NCI-H2029 (cell line): ENCODE data around the gene ITGB2.

Experiments
- DNase-seq: peaks from one replicate; lab custom pipeline; 2025; lab: John Stamatoyannopoulos, UW

ITGB2 gene

GRCh38 chr21:44897326-44898010 lies 23.2 kb downstream of the ITGB2 start:
- no peak for DNase-seq

- DNase-seq: no peak
Observed at GRCh38 chr21:44896561-44897286, 24.0 kb downstream of the ITGB2 start.

GRCh38 chr21:44895859-44896258 lies 24.8 kb downstream of the ITGB2 start:
- DNase-seq: no peak

DNA sequence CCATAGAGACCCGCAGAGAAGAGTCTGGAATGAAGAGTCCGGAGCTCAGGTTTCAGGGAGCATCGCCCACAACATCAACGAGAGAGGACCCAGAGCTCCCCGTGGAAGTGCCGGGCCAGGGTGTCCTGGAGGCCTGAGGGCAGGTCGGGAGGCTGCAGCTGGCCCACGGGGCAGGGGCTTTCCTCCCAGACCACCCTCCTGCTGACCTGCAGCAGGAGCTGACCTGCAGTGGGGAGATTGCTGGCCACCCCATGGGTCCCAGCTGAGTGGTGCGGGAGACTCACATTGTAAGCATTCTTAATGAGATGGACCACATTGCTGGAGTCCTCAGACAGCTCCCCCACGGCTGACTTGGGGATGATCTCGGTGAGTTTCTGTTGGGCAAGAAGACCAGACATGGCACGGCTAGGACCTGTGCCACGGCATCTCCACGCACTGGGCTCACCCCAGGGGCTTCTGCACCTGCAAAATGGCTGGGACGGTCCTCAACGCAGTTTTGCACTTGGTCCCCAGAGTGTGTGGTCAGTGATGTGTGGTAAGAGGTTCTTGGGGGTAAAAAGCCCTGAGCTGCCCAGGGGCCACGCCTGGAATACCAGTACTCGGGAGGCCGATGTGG lies 25.9 kb downstream of the ITGB2 start:
- no peak for DNase-seq

DNA sequence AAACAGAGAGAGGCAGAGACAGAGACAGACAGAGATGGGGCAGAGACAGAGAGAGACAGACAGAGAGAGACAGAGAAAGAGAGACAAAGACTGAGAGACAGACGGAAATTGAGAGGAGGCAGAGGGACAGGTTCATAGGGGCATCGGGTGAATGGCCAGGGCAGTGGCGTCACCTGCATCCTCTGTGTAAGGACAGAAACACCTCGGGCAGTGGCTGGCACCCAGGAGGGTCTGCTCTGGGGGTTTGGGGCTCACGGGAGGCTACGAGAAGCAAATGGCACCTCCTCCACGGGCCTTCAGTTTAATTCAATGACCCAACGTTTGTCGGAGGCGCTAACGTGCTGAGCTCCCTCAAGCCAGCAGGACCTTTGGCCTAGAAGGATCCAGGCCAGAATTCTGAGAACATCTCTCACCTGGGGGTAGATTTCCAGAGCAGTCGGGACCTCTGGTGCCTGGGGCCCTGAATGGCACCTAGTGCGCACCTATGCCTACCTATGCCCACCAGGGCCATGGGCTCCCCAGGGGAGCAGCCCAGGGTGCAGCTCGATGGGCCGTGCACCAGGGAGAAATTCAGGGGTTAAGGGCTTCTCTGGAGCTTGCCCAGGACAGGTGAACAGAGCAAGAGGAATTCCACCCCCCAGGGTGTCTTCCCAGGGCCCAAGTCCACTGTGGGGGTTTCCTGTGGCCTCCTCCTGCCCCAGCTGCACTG lies 26.6 kb downstream of the ITGB2 start:
- no peak for DNase-seq

DNA sequence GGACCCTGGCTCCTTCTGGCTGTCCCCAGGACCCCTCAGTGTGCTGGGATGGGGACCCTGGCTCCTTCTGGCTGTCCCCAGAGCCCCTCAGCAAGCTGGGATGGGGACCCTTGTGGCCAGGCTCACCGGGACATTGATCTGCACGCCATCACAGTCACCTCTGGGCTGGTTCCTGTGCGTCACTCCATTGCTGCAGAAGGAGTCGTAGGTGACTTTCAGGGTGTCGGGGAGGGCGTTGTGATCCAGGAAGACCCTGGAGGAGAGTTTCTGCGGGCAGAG lies 27.5 kb downstream of the ITGB2 start:
- DNase-seq: no peak

DNA sequence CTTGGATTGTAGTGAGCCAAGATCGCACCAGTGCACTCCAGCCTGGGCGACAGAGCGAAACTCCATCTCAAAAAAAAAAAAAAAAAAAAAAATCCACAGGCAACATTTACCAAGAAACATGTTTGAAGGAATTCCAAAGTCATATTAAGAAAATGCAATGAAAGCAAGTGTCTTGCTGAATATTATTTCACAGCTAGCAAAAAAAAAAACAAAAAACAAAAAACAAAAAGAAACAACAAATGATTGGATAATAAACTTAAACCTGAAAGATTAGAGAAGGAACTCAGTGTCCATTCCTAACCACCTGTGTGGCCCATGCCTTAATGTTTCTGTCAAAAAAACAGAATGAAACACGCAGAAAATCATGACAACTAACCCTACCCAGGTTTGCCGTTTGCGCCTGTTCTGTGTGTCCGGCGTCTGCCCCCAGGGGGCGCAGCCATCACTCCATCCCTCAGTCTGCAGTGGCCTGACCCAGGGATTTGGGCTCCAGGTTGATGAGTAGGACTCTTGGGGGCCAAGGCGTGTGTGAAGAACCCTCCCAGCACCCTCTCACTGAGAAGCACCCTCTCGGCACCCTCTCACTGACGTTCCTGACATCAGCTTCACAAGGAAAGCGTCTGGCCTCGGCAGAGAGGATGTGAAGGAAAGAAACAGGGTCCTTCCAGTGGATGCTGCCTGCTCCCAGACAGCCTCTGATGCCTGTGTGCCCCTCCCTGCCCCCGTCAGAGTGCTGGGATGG lies 28.0 kb downstream of the ITGB2 start:
- DNase-seq: peak; percentile 7

DNA sequence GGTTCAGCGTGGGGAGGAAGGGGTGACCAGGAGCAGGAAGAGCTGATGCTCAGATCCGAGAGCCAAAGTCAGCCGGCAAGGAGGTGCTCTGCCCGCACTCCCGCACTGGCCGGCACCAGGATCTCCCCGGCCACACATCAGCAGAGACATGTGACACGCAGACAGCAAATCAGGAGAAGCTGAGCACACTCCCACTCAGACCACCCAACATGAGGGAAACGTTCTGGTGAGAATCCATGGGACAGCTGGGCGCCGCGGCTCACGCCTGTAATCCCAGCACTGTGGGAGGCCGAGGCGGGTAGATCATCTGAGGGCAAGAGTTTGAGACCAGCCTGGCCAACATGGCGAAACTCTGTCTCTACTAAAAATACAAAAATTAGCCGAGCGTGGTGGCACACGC lies 28.6 kb downstream of the ITGB2 start:
- DNase-seq: no peak

- DNase-seq: no peak
Observed at GRCh38 chr21:44891631-44892031, 29.1 kb downstream of the ITGB2 start.

GRCh38 chr21:44890961-44891541 lies 29.6 kb downstream of the ITGB2 start:
- no peak for DNase-seq

DNA sequence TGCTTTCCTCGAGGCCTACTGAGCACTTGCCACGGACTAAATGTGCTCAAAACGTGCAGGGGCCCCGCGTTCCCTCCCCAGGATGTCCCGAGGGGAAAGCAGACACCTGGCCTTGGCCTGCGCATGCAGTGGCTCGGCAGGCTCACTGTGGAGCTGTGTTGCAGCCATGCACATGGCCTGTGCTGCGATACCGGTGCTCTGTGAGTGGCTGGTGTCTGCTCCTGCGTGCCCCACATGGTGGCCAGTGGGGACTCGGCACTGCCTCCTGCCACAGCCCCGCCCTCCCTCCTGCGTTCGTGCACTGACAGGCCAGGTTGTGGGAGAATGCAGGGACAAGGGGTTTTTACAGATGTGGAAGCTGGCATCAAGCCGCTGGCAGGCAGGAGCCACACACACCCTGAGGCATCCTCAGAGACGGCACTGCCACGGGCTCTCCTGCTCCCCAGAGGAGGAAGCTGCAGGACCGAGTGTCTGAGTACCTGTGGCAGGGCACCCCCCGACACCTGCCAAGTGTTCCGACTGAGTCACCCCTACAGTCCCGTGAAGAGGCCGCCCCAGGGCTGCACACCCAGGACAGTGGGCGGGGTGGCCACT lies 30.3 kb downstream of the ITGB2 start:
- no peak for DNase-seq

DNA sequence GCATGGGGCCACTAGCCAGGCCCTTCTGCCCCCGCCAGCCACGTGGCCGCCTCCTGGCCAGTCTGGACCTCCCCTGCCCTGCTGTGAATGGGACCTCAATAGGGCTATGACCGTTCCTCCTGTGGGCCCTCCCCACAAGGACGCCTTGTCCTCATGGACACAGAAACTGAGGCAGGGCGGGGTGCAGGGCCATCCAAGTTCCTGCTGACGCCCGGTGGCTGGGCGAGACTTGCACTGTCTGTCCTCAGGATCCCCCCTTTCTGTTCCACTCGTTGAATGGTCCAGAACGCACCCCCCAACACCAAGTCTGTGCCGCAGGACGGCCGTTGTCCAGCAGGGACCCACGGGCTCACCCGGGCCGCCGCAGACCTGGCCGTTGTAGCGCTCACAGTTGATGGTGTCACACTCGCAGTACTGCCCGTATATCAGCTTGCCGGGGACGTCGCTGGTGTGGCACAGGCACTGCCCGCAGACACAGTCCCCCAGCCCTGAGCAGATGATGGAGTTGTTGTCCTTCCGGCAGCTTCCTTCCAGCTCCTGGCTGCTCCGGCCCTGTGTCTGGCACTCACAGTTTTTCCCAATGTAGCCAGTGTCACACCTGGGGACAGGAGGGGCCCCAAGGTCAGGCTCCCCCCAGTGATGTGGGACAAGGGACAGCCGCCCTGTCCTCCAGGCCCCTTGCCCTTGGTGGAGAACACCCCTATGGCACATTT lies 30.9 kb downstream of the ITGB2 start:
- DNase-seq: no peak

DNA sequence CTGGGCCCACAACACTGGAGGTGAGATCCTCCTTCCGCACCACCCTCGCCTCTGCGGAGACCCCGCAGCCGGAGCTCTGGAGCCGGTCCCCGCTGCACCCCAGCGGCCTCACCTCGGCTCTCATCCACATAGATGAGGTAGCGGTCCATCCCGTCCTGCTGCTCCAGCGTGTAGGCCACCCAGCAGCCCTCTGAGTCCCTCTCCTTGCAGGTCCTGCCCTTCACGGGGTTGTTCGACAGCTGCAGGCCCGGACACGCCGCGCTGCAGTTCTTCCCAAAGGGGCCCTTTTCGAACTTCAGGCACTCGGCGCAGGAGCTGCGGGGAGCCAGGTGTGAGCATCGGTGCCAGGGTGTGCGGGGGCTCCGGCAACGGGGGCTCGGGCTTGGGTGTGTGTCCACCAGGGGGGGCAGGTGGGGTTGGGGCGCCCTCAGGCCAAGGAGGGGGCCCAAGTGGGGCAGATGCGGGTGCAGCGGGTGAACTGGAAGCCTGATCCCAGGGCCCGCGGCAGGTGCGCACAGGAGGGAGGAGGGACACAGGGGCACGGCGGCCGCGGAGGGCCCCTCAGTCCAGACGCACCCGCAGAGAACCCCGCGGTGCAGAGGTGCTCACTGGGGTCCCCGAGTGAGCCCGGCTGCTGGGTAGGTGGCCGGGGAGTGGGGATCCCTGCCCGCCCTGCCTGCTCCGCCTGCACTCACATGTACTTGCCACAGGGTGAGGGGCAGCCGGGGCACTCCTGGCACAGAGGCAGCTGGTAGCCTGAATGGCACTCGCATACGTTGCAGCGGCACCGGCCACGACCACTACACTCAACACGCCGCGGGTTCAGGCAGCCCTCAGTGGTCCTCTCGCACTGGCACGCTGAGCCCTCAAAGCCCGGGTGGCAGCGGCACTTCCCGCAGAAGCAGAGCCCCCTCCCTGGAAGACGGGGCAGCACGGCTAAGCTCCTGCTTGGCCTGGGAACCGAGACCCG lies 31.8 kb downstream of the ITGB2 start:
- DNase-seq: no peak

DNA sequence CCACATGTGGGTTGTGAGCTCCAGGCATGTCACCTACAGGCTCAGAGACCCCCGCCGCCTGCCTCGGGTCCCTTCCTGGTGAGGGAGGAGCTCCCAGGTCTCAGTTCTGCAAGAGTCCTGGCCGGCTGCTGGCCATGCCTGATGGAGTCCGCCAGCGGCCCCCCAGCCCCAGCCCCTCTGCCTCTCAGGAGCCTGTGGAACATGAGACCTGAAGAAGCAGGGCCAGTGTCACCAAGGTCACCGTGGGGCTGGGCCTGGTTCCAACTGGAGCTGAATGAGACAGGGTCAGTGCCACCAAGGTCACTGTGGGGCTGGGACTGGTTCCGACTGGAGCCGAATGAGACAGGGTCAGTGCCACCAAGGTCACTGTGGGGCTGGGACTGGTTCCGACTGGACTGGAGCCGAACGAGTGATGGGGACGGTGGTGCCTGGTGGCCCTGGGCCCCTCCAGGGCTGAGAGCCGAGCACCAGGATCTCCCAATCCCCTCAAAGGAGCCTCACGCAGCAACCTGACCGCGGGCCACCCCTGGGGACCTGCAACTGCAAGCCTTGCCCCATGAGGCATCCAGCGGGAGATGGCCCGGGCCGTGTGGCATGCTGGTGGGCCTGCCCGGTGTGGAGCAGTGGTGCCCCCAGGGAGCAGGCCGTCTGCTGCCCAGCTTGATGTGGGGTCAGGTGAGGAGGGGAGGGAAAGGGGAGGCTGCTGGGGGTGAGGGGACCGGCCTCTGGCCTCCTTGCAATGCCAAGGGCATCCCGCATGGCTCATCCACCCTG lies 32.7 kb downstream of the ITGB2 start:
- DNase-seq: no peak

- no peak for DNase-seq
Observed at GRCh38 chr21:44887126-44887806, 33.4 kb downstream of the ITGB2 start.

GRCh38 chr21:44886113-44887075 lies 34.3 kb downstream of the ITGB2 start:
- DNase-seq: no peak

DNA sequence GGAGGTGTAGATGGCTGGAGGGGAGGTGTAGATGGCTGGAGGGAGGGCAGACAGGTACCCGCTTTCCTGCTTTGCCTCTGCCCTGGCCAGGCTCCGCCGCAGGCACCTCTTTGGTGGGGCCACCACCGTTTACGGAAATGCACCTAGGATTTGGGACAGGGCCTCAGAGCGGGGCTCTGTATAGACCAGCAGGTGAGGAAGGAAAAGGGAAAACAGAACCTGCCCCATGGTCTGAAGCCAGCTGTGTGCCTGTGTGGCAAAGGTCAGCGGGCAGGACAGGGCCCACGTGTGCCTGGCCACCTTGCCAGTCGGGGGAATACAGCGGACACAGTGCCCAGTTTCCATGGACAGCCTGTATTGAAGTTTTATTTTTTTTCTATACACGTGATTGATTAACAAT lies 35.1 kb downstream of the ITGB2 start:
- no peak for DNase-seq
